ENCODE measurements around the gene STX8. TPM values are rescaled to one million over a fixed set of nuclear protein-coding genes. Genes with fewer than 3 reads are reported as not detected.
"Not testable (repeated sequence)": the region's sequence is repeated elsewhere in the genome, so short reads cannot be mapped to it uniquely, and the experiment has no call there.

Gene STX8
- total RNA-seq, 1 donor from 2014 or later, result 63.6 TPM

DNA sequence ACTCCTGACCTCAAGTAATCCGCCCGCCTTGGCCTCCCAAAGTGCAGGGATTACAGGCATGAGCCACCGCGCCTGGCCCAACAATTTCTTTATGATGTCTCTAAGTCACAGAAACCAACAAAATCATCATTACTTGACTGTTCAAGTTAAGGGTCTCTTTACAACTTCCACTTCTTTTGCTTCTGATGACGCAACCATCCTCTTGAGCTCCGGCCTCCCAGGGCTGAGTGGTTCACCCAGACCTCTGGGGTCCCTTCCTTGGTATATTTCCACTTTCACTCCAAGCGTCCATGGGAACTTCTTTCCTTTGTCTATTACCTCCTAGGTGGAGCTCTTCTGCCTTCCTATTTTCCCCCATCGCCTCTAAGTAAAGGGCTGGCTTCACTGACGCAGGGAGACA, 300.6 kb downstream of the STX8 start:
- FAIRE-seq, result no peak
- no peak for DNase-seq (ENCODE audit: low spot score in 2 of 2)

DNA sequence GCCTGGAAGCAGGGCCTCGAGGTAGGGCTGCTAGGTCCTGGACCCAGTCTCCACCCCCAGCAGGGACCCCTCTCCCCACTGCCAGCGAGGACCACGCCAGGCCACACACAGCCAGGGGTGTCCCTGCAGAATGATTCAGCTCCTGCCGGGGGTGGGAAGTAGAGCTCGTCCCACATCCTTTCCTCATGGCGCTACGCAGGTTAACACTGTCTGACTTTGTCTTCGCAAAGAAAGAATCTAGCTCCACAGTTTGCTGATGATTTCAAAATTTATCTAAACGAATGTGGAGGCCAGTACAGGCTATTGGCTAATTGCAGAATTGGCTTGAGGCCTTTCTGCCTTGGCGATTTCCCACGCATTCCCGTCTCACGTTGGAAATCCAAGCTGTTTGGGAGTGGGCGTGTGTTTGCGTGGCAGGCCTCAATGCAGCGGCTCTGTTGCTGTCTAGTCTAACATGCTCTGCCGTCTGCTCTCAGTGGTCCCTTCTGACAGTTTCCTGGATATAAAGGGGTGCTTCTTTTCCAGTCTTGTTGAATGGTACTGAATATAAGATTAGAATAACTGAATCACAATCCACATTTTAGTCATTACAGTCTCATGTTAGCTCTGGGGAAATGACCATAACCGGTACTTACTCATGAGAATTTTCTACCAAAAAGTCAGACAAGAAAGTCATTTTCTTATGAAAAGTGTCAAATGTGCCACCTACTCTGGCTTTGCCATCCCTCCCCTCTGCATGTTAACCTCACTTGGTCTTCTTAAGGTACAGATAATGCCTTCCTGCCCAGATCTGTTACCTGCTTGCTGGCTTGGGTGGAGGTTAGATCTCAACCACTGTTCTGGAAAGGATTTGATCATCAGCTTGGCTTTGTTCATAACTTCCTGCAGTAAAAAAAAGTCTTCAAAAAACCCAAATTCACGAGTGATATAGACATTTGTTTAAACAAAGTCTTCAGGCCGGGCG, 301.9 kb downstream of the STX8 start:
- no peak for FAIRE-seq
- DNase-seq (ENCODE audit: low spot score in 2 of 2), result no peak

DNA sequence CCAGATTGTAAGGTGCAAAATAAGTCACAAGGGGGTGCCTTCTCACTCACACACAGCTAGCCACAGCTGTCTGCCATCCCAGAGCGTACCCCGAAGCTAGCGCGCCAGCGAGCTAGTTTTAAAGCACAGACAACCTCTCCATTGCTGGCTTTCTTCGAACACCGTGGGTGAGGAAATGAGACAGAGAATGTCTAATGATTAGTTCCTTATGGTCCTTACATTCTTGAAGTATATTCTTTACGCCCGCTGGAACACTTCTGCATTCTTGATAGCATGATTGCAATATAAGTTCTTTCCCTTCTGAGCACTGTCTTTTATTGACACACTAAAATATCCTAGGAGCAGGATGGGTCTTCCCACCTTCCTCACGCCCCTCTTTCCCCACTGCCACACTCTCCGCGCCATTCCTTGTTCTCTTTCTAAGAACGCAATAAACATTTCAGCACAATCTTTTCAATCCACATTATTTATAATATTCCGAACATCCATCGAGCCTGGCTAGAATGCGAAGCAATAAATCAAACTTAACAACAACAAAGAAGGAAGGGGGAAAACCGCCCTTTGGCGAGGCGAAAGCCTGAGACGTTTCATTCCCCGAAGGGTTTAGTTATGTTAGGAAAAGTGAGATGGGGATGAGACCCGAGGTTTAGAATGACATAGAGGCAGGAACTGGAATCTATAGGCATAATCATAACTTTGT, 303.0 kb downstream of the STX8 start:
- FAIRE-seq, result no peak
- DNase-seq (ENCODE audit: low spot score in 2 of 2), result no peak

DNA sequence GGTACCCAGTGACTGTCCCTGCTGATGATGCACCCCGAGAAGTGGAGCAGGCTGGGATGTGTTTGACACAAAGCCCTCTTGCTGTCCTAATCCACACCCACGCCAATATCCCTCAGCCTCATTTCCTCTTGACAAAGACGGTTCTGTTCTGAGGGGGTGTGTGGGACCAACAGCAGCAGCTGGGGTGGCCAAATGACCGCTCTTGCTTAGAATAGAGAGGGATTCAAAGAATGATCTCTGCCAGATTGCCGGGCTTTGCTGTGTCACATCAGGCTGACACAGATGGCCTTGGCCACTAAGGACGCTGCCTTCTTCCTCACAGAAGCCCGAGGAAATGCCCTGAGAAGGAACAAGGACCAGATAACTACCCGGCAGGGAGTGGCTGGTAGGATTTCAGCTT, 303.6 kb downstream of the STX8 start:
- FAIRE-seq (peak; percentile 3), DNase-seq (ENCODE audit: low spot score in 2 of 2) (peak; percentile 36 to 48)

DNA sequence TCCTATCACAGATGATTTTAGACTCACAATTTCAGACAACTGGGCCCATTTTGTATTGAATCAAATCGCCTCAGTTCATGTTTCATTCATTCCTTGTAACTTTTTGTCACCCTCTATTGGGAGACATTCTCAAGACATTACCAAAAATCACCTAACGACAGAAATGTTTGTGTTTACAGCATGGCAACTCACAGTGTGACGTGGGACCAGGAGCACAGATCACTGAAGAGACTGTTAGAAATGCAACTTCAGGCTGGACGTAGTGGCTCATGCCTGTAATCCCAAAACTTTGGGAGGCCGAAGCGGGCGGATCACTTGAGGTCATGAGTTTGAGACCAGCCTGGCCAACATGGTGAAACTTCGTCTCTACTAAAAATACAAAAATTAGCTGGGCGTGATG, 304.7 kb downstream of the STX8 start:
- DNase-seq (ENCODE audit: low spot score in 2 of 2) (no peak), FAIRE-seq (no peak)

DNA sequence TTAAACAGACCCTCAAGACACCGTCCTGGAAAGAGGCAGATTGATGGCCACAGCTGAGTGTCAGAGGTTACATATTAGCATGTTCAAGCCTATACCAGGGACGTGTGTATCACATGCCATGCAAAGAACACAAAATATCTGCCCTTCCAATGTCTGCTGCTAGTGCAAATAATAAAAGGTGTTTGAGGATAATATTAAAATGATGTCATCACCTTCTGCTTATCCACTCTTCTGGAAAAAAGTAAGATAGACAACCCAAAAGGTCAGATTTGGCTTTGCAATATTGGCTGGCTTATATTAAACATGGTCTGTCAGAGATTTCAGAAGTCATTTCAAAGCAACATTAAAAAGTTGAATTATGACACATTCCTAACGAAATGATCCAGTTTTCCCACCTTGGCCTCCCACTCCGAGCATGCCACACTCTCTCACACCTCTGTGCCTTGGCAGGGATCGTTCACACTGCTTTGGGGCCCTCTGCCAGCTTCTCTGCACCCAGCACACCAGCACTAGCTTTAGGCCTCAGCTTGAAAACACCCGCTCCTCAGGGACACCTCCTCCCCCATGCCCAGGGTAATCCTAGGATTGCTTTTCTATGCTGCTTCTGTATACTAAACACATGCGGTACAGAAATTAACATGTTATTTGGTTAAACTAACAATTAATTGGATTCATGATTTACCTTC, 306.1 kb downstream of the STX8 start:
- DNase-seq (ENCODE audit: low spot score in 2 of 2), result no peak
- FAIRE-seq, result no peak

DNA sequence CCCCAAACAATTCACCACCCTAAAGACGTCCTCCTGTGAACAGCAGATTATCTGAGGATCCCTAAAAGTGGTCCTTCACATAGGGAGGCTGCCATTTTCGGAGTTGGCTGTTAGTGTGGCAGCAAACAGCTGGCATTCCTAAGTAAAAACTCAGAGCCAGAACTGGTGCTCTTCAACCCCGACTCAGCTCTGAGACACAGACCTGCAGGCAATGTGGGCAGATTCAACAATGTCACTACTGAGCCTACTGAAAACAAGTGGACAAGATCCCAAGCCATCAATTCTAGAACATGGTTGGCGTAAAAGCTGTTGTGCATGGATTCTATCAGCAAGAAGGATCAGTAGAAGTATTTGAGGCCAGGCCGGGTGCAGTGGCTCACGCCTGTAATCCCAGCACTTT, 307.1 kb downstream of the STX8 start:
- DNase-seq (ENCODE audit: low spot score in 2 of 2), result no peak
- FAIRE-seq, result no peak

DNA sequence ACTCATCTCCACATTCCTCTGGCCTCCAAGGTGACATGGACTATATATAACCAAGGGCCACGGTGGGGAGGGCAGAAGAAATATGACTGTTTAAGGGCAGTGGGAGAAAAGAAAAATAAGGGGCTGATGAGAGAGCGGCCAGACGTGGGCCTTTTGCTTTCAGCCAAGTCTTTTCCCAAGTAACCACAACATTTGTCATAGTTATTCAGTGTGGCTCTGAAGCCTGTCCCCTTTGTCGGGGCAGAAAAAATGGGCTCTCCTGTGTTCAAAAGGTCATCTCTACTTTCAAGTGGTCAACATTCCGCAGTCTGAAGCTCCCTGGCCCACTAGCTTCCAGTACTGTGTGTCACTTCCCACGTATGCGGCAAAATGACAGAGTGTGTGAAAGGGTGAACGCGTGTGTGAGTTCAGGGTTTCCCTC, 308.9 kb downstream of the STX8 start:
- DNase-seq (ENCODE audit: low spot score in 2 of 2) (no peak), FAIRE-seq (no peak)

DNA sequence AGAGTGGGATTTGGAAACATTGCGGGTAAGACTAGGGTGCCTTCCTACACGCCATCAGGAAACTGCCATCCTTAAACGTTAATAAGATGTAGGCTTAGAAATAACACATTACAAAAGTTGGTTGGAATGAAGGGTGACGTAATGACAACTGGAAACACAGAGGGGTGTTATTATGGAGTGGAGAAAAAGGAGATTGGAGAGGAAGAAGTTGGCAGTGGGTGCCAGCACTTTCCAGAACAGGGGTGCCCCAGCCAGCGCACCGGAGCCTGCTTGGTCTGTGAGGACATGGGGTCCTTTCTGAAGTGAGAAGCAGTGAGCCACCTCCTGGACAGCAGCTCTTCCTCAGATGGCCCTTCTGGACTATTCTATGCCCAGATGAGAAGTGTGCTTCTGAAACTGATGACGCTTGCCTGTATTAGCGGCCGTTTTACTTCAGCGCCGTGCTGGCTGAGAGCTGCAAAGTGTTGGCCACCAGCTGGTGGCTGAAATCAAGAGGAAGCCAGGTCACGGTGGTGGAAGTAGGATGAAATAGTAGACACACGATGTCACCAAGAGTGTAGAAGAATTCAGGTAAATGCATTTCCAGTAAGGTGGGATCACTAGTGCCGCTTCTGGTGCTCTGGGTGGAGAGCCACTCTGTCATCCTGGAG, 309.5 kb downstream of the STX8 start:
- no peak for DNase-seq (ENCODE audit: low spot score in 2 of 2)
- no peak for FAIRE-seq

DNA sequence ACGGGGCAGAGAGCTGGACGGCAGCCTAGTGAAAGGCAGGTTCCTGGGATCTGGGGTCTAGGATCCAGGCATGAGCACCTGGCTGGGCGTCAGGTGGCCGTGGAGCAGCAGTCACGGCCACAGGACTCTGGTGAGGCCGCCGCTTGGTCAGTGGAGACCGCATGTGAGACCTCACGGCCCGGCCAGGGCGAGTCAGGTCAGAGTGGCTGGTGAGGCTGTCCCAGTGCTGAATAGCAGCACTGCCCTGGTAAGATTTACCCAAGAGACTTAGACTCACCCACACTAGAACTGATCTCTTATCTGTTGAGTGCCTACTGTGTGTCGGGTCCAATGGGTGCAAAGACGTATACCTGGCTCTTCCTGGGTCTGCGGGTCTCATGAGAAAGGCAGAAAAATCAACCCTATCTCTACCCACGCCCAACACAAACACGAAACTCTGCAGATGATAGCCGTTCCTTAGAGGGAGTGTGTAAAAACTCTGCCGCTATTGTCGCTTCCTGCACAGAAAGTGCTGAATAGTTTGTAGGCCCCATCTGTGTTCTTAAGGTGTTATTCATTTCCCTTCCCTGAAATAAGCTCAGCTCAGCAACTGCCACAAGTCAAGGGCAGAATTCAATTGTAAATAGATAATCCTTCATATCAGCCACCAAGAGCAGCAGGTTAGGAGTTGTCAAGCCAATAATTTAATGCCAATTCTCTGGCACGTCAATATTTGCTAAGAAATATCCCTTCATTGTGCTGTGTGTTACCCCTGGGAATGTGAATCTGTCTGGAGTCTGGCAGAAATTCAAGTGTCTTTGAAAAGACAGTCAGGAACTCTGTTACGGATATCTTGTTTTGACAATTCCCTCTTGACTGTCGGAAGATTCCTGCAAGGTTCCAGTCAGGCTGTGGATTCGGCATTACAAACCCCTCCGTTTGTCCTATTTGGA, 314.3 kb downstream of the STX8 start:
- no peak for DNase-seq (ENCODE audit: low spot score in 2 of 2)
- FAIRE-seq, result no peak

DNA sequence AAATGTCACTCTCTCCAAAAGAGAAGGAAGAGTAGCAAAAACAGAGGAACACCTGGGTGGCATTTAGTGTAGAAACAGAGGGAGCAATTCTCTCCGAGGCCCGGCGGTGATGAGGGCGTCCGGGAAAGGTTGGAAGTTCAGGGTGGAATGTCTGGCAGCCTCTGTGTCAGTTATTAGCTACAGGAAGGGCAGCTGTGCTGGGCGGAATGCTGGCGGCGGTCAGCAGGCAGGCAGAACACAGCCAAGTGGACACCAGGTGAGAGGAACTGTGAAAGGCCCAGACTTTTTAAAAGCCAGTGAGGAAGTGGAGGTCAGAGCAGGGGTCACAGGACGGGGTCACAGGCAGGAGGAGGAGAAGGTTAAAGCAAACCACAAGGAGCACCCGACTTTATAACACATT, 316.2 kb downstream of the STX8 start:
- DNase-seq (ENCODE audit: low spot score in 2 of 2) (no peak), FAIRE-seq (no peak)

DNA sequence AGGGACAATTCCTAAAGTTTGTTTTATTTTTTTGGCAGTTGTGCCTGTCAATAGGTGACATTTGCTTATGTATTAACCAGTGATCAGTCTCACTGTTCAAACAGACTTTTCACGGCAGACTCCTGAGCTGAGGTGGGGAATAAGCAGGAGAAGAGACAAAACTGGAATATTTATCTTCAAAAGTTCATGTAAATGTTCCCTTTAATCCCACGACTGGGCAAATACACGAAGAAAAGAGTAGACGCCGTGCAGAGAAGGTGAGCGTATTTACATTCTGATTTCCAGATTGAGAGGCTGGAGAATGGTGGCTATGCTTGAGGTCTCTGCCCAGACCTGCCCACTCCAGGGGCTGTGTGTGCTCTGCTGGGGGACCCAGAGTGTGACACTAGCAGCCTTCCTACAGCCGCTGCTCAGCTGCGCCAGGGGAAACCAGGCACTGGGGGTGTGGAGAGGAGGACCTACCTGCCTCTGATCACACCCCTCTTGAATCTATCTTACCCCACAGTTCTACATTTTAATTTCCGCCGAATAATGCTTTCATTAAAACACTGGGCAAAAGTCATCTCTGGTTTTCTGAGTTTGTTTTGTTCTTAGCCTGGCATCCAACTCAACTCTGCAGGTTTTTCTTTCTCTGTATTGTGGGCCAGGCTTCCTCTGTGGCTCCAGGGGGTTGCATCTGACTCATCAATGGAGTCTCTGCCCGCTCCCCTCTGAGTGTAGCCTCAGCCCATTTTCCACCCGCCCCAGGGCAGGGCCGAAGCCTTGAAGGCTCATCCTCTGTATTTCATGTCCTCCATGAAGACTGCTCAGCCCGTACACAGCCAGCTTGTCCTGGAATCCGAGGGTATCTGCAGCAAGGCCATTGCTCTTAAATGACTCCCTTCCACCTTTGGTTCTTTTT, 317.3 kb downstream of the STX8 start:
- FAIRE-seq (no peak), DNase-seq (ENCODE audit: low spot score in 2 of 2) (no peak)

DNA sequence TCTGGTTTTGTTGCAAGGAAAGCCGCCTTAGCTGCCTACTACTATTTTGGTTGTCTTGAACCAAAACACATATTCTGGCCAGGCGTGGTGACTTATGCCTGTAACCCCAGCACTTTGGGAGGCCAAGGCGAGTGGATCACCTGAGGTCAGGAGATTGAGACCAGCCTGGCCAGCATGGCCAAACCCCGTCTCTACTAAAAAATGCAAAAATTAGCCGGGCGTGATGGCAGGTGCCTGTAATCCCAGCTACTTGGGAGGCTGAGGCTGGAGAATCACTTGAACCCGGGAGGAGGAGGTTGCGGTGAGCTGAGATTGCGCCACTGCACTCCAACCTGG, 318.0 kb downstream of the STX8 start:
- FAIRE-seq; DNase-seq (ENCODE audit: low spot score in 2 of 2): not testable (repeated sequence)

DNA sequence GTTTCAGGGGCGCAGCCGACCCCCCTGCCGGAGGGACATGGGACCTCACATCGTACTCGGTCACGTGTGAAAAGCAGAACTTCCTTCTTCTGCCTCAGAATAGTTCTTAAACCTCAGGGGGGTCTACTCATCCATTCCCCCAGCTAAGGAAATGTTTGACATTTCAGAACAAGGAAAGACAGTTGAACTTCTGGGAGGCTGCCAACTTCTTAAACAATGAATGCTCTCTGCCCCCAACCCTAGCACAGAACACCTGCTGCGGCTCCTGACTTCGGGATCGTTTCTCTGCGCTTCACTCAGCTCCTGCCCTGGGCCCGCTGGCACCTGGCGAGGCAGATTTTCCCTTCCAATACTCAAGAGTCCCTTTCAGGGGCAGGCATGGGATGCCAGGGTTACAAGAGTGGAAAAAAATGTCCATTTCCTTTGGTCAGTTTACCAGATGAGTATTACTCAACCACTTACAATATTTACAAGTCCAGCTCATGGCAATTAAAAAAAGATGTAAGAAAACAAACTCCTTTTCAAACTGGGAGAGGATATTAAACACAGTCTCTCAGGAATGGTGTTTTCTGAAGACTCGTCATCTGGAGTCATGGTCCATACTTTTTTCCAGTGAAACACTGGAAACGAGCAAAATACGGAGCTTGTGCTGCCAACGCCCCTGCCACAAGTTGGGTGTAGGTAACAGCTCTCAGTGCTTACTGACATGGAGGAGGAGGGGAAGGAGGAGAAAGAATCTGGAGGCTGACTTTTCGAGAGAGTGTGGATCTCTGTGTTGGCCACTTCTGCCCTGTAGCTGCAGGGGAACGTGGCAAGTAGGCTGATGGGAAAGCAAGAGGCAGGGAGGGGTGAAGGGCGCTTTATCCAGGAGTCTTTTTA, 318.6 kb downstream of the STX8 start:
- FAIRE-seq (no peak), DNase-seq (ENCODE audit: low spot score in 2 of 2) (no peak)

DNA sequence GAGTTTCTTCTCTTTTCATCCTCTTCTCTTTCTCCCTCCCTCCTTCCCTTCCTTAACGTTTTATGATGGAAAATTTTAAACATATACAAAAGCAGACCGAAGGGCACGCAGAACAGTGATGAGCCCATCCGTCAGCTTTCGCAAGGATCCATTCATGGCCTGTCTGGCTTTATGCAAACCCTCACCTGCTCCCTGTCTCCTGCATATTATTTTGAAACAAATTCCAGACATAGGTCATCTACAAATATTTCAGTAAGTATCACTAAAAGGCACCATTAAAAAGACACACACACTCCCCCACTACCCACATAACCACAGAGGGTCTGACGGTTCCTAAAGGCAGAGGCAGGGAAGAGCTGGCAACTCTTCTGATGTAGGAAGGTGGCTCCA, 319.3 kb downstream of the STX8 start:
- no peak for DNase-seq (ENCODE audit: low spot score in 2 of 2)
- FAIRE-seq, result no peak

DNA sequence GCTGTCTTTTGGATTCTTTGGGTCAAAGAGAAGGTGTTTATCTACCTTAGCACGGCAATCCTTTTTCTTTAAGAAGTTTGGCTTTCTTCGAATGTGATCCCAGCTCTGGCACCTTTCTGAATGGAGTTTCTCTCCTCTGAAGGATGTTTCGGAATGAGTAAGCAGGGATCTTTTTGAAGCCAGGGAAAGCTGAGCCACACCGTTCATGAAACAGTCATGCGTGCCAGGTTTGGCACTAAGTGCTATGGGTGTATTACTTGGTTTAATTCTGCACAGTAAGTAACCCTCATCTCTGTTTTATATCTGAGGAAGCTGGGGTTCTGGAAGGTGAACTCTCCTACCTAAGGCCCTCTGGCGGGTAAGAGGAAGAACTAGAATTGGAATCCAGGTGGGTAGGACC, 319.8 kb downstream of the STX8 start:
- FAIRE-seq (no peak), DNase-seq (ENCODE audit: low spot score in 2 of 2) (no peak)

DNA sequence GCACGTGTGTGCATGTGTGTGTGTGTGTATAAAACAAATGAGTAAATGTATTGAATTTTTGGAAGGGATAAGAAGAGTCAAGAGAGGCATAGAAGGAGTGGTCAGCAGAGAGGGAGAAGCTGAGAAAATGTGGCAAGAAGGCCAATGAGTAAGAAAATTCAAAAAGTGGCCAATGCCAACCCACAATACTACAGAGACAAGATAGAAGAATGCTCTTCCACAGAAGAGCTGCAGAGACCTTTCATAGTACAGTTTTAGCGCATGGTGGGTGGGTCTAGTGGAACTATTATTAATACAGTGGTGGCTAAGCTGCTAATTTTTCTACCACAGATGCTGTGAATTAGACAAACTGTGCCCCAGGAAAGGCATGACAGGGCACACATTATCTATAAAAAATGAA, 320.8 kb downstream of the STX8 start:
- FAIRE-seq, result no peak
- DNase-seq (ENCODE audit: low spot score in 2 of 2), result no peak

DNA sequence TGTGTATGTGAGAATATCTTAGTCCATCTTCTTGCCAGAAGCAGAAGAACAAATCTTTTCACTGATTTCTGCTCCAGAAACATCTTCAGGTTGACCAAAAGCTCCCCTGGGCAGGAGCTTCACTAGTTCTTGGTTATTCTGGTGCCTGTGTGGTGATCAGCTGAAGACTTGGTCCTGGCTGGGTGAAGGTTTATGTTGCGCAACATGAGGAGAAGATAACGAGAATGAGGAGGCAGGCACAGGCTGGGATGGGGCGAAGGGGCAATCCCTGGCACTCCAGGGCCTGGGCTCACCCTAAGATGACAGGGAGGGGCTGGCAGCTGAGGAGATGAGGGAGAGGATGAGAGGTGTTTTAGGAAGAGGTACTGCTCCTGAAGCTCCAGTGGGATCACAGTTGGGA, 322.3 kb downstream of the STX8 start:
- no peak for FAIRE-seq
- DNase-seq (ENCODE audit: low spot score in 2 of 2), result no peak

All from frontal cortex (tissue), 4 donors.